GM10266 (cell line): Measurements from ENCODE around the gene SLC38A8.

Source experiments
- DNase-seq: peaks from one replicate; pipeline ENCODE4 v3.0.0; 2012; ENCODE audit errors: extremely low spot score
- TF ChIP-seq, protein P1 (sequence below): IDR thresholded peaks from 2 replicates; pipeline ENCODE4 v1.5.1; 2012; ENCODE audit warnings: mild to moderate bottlenecking, low read depth; ENCODE audit not compliant: control insufficient read depth, insufficient read depth; ENCODE audit errors: missing control alignments

Gene SLC38A8

DNA sequence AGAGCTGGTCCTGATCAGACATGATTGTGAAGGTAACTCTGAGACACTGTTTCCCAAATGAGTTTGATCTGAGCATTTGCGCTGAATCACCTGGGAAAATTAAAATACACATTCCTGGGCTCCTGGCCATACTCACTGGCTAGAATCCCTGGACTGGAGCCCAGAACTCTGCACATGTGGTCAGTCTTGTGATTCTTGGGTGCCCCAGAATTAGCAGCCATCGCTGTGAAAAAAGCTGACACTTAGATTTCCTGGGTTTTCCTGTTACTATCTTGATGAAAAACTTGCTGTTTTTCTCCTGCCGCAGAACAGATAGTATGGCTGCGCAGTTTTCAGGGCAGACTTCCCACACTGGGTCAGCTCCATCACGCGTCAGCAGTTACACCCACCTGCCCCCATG, 50.0 kb downstream of the SLC38A8 start:
- DNase-seq, result no peak
- TF ChIP-seq, protein P1, sequence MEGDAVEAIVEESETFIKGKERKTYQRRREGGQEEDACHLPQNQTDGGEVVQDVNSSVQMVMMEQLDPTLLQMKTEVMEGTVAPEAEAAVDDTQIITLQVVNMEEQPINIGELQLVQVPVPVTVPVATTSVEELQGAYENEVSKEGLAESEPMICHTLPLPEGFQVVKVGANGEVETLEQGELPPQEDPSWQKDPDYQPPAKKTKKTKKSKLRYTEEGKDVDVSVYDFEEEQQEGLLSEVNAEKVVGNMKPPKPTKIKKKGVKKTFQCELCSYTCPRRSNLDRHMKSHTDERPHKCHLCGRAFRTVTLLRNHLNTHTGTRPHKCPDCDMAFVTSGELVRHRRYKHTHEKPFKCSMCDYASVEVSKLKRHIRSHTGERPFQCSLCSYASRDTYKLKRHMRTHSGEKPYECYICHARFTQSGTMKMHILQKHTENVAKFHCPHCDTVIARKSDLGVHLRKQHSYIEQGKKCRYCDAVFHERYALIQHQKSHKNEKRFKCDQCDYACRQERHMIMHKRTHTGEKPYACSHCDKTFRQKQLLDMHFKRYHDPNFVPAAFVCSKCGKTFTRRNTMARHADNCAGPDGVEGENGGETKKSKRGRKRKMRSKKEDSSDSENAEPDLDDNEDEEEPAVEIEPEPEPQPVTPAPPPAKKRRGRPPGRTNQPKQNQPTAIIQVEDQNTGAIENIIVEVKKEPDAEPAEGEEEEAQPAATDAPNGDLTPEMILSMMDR, result no peak

DNA sequence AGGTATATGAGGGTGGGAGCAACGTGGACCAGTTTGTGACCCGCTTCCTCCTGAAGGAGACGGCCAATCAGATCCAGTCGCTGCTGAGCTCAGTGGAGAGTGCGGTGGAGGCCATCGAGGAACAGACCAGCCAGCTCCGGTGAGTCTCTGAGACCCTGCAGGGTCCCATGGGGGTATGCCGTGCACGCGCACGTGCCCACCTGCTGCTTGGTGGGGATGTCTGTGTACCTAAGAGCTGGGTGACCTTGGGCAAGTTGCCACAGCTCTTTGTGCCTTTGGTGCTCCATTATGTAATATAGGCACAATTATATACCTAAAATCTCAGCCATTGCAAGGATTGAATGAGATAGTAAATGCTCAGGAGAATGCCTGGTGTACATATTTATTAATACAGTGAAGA, 52.1 kb downstream of the SLC38A8 start:
- TF ChIP-seq, protein P1, result no peak
- DNase-seq, result no peak

DNA sequence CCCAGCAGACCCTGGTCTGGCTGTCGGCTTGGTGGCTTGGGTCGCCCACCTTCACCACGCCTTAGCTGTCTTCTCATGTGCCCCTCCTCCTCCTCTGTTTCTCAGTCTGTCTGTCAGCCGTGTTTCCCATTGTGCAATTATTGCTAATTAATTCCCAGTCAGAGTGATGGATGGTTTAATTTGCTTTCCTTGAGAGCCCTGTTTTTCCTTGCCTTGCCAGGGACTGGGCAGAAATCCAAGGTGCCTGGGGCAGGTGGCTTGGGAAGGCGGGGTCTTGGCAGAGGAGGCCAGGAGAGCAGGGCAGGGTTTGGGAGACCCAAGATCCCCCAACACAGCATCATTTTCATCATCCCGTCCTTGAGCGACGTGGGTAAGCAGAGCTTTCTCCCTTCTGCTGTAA, 53.3 kb downstream of the SLC38A8 start:
- DNase-seq, result no peak
- TF ChIP-seq, protein P1, result no peak

GRCh38 chr16:83983491-83983890, 59.1 kb downstream of the SLC38A8 start:
- TF ChIP-seq, protein P1, result no peak
- no peak for DNase-seq

- no peak for DNase-seq
- TF ChIP-seq, protein P1, result no peak
These were observed 60.8 kb downstream of the SLC38A8 start for GRCh38 chr16:83981799-83982198.

DNA sequence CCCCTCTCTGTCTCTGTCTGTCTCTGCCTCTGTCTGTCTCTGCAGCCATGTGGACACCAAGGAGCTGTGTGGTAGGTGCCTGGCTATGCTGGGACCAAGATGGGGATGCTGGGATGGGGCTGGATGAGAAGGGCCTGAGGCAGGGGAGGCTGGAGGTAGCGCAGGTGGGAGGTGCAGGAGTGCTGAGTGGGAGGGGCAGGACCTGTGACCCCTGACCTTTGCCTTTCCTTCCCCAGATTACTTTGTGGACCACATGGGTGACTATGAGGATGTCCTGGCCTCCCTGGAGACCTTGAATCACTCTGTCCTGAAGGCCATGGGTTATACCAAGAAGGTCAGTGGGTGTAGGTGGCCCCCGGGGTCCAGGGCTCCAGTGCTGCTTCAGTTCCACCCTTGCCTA, 61.8 kb downstream of the SLC38A8 start:
- TF ChIP-seq, protein P1, result no peak
- DNase-seq, result no peak

DNA sequence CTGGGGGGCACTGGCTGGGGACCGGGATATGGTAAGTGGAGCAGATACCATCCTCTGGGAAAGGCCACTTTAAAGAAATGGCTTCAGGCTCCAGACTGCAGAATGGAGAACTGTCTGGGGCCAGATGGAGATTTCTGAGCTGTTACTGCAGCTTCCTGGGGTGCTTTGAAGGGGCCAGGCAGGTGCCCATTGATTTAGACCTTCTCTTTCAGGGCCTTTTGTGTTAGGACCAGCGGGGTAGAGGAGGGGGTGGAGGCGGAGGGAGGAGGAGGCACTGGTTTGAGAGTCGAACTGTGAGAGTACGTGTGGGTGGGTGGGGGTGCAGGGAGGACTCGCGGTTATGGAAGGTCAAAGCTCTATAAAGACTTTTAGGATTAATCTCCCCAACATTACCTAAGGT, 63.2 kb downstream of the SLC38A8 start:
- no peak for DNase-seq
- TF ChIP-seq, protein P1, result no peak
